DMS153 treated with DMSO at 0.1 percent for 48 hours (cell line): ENCODE results near the gene OPRL1.

Experiments
- DNase-seq: peaks from one replicate; lab custom pipeline; 2025; ENCODE audit not compliant: unreplicated experiment; lab: John Stamatoyannopoulos, UW

OPRL1 gene

DNA sequence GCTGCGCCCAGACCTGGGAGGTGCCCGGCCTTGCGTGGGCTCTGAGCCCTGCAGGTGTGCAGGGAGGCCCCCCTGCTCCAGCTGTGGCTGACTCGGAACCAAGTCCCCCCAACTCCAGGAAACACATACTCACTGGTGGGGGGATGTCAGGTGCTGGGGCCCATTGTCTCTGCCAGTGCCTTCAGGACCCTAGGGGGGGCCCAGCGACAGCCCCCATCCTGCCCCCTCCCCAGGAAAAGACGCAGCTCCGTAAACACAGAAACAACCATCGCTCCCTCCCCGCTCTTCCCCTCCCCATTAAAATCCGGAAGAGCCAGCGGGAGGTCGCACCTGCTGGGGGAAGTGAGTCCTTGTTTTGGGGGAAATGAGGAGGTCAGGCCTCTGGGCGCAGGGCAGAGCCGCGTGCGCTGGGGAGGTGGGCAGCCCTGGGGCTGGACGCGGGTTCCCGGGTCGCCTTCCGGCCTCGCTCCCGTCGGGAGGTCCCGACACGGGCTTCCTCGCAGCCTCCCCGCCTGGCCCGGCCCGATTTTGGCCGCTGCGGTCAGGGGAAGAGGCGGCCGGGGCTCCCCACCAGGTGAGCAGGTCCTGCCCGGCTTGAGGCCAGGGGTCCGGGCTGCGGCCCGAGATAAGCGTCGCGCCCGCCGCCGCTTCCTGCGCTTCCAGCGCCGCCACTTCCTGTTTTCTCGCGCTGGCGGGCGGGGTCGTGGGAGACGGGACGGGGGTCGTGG is 37.7 kb upstream of the OPRL1 start:
- no peak for DNase-seq

- DNase-seq: no peak
Measured at GRCh38 chr20:64043768-64044167, 36.1 kb upstream of the OPRL1 start.

DNA sequence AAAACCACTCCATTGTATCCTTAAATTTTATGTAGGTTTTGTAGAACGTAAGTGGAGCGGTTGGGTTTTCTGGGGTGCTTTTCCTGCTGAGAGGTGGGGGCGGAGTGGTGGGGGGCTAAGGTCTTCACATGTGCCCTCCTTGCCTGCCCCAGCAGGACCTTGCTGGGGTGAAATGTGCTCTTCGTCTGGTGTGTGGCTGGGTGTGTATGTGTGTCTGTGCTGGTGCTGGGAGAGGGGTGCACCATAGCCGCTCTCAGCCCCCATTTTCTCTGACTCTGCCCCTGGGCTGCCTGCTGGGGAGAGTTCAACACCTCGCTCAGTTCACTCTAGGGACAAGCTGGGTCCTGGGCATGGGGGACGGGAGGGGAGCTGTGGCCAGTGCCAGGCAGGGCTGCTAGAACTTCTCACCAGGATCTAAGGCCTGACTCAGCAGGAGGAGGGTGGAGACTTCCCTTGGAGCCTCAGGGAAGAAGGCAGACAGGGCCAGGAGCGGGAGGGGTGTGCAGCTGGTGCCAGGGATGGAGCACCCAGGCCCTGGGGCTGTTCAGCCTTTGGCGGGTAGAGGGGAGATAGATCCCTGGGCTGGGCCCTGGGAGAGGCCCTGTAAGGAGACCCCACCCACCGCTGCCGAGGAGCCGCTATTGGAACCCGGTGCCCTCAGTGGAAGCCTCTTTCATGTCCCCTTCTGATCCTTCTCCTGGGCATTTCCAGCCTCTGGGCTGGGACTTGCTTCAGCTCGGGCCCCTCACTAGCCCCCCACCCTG is 35.2 kb upstream of the OPRL1 start:
- DNase-seq: no peak

GRCh38 chr20:64045346-64046011 is 34.4 kb upstream of the OPRL1 start:
- DNase-seq: no peak

DNA sequence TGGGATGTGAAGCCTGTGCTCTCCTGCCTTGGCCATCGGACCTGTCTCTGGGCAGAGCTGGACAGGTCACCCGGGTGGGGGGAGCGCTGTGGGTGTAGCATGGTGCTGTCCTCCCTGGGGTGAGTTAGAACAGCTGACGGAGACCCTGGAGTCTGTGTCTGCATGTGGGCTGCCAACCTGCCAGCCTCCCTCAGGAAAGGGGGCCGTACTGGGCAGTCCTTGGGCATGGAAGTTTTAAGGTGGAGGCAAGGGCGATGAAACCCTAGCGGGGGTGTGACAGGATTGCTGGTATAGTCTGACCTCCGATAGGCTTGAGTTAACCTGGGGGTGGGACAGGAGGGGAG is 32.9 kb upstream of the OPRL1 start:
- no peak for DNase-seq

GRCh38 chr20:64047968-64048401 is 31.9 kb upstream of the OPRL1 start:
- no peak for DNase-seq

DNA sequence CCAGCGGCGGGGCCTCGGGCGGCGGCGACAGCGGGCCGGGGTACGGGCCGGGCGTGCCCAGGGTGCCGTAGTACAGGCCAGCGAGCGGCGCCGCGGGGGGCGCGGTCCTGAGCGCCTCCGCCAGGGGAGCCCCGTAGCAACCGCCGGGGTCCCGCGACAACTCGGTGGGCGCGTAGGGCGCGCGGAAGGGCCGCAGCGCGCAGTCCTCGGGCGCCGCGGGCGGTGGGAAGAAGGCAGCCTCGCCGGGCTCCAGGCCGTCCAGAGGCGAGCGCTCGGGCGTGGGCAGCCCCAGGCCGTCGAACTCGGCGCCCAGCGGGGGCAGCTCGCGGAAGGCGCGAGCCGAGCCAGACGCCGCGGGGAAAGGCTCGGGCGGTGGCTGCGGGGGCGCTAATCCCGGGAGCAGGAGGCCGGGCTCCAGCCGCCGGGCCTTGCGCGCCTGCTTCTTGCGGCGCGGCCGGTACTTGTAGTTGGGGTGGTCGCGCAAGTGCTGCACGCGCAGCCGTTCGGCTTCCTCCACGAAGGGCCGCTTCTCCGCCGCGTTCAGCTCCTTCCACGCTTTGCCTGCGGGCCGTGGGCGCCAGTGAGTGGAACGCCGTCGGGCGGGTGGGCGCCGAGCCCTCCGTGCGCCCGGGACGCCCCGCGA is 31.4 kb upstream of the OPRL1 start:
- DNase-seq: no peak

GRCh38 chr20:64049060-64049877 is 30.6 kb upstream of the OPRL1 start, which contains the start of gene SOX18:
Gene SOX18 (minus strand): TSS chr20:64049639. CDS start chr20:64049516, 123 bp downstream.
- no peak for DNase-seq

DNA sequence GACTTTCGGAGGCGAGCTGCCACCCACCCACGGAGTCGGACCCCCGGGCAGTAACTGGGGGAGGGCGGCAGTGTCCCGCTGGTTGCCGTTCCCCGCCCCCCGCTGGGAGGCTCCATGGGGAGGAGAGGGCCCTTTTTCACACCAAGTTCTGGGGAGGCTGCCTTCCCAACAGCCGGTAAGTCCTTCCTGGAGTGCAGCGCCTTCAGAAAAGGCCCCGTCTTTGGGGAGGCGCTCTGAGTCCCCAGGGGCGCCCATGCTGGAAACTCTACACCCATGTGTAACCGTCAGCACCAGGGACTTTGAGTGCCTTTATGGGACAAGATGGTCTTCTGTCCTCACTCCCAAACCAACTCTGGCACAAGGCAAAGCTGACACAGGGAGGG is 30.0 kb upstream of the OPRL1 start:
- no peak for DNase-seq

- no peak for DNase-seq
Measured at GRCh38 chr20:64050261-64051032, 29.4 kb upstream of the OPRL1 start.

DNA sequence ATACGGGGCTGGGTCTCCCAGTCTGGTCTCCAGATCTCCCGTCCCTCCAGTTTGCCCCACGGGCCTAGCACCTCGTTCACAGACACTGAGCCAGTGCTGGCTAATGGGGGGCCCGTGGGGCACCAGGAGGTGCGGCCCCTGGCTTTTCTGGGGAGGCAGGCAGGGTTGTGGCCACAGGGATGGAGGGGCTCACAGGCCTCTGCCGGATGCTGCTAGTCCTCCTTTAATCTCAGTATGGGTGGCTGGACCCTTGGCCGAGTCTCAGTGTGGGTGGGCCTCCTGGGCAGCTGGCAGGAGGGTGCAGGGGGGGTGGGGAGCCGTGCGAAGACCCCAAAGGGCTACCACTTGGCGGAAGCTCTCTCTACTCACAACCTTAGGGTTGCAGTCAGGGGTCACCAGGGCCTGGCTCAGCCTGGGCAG is 28.8 kb upstream of the OPRL1 start:
- no peak for DNase-seq

DNA sequence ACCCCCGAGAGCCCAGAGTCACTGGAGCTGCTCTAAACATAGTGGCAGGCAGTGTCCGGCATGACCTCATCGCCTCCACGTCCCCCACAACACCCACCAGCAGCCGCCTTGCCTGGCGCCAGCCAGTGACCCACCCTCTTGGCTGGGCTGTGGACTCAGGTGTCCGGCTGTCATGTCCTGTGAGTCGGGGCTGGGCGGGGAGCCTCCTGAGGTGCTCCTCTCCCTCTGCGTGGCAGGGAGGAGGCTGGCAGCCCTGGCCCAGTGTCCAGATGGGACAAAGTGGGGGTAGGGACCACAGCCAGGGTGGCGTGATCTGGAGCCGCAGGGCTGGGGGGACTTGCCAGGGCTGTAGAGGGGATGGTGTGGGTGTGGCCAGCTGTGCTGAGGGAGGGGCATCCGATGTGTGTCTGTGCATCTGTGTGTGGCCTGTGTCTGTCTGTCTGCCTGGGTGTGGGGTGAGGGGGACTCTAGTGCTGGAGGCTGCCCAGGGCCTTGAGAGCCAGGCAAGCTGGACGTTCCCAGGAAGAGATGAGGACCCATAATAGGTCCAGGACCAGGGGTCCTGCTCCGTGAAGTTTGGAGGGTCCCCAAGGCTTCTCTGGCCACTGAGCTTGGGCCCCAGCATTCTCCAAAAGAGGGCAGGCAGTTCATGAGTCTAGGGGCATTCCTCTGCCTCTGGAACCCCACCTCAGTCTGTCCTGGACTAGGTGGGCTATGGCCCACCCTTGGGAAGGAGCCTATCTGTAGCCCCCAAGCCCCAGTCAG is 28.1 kb upstream of the OPRL1 start:
- no peak for DNase-seq

GRCh38 chr20:64052326-64052722 is 27.6 kb upstream of the OPRL1 start:
- no peak for DNase-seq

GRCh38 chr20:64052987-64053840 is 26.7 kb upstream of the OPRL1 start:
- DNase-seq: no peak

DNA sequence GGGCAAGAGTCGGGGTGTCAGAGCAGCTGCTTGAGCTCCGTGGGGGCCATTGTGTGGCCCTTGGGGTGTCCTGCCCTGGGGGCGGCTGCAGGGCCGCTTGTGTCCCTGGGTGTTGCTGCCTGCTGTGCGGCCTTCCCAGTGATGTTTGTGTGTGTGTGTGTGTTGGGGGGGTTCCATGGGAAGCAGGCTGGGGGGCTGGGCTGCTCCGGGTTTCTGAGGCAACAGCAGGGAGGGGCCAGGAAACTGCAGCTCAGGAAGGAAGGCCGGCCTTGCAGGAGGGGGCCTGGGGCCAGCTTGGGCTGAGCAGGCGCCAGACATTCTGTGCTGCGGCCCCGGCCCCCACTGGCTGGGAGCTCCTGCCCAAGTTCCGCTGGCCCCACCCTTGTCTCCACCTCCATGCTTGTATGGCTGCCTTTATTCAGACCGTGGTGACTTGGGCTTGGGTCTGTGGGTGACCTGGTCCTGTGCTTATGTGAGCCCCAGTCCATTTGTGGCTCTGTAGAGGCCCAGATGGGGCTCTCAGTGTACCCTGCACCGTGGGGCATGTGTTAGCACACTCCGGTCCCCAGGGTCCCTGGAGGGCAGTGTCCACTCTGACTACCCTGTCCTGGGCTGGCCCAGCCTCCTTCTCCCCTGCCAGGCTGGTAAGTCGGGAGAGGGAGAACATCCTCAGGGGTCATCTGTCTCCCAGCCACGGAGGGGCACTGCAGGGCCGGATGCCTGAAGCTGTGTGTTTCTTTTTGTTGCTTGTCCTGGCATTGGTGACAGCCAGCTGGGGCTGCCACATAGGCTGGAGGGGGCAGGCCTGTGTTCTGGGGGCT is 25.8 kb upstream of the OPRL1 start:
- DNase-seq: no peak

GRCh38 chr20:64055396-64055892 is 24.4 kb upstream of the OPRL1 start:
- no peak for DNase-seq
